Activated T-helper 1 cell treated with Interleukin-2 at 50 U/mL for 16 hours (primary cell): ENCODE results near the gene TMEM229A.
"Not testable (repeated sequence)": the region's sequence is repeated elsewhere in the genome, so short reads cannot be mapped to it uniquely, and the experiment has no call there.

Source experiments
- DNase-seq: peaks from one replicate; pipeline ENCODE4 v3.0.0-alpha.2; 2020; ENCODE audit warnings: low read depth

TMEM229A gene

GRCh38 chr7:124031919-124032318, 948 bp downstream of the TMEM229A start:
- no peak for DNase-seq

- DNase-seq, result no peak
Observed at GRCh38 chr7:124031406-124031805, 1.5 kb downstream of the TMEM229A start.

- no peak for DNase-seq
Observed at GRCh38 chr7:124030964-124031363, 1.9 kb downstream of the TMEM229A start.

- DNase-seq, result no peak
Observed at GRCh38 chr7:124029396-124030188, 3.3 kb downstream of the TMEM229A start.

GRCh38 chr7:124027236-124027635, 5.6 kb downstream of the TMEM229A start:
- DNase-seq, result no peak

GRCh38 chr7:124024329-124024728, 8.5 kb downstream of the TMEM229A start:
- not testable (repeated sequence) for DNase-seq

- DNase-seq, result no peak
Observed at GRCh38 chr7:124022551-124022950, 10.3 kb downstream of the TMEM229A start.

- DNase-seq, result no peak
Observed at GRCh38 chr7:124020060-124020459, 12.8 kb downstream of the TMEM229A start.

GRCh38 chr7:124013306-124013705, 19.6 kb downstream of the TMEM229A start:
- no peak for DNase-seq

- DNase-seq, result no peak
Observed at GRCh38 chr7:124012864-124013263, 20.0 kb downstream of the TMEM229A start.

- no peak for DNase-seq
Observed at GRCh38 chr7:124009321-124009720, 23.5 kb downstream of the TMEM229A start.

- not testable (repeated sequence) for DNase-seq
Observed at GRCh38 chr7:124008296-124008695, 24.6 kb downstream of the TMEM229A start.

GRCh38 chr7:123999703-124000102, 33.2 kb downstream of the TMEM229A start:
- no peak for DNase-seq

GRCh38 chr7:123998921-123999320, 33.9 kb downstream of the TMEM229A start:
- no peak for DNase-seq

- no peak for DNase-seq
Observed at GRCh38 chr7:123996327-123996625, 36.6 kb downstream of the TMEM229A start.

- DNase-seq, result no peak
Observed at GRCh38 chr7:123995617-123996326, 37.1 kb downstream of the TMEM229A start.

- DNase-seq, result no peak
Observed at GRCh38 chr7:123994449-123994848, 38.4 kb downstream of the TMEM229A start.

GRCh38 chr7:123993996-123994395, 38.9 kb downstream of the TMEM229A start:
- DNase-seq, result no peak

GRCh38 chr7:123992913-123993518, 39.9 kb downstream of the TMEM229A start:
- DNase-seq, result no peak

GRCh38 chr7:123987445-123987844, 45.4 kb downstream of the TMEM229A start:
- DNase-seq, result no peak
